Transverse colon (tissue), 4 donors: ENCODE results near the gene ZNF2. TPM values are rescaled to one million over a fixed set of nuclear protein-coding genes. Genes with fewer than 3 reads are reported as not detected.

Experiments
- DNase-seq: peaks from one replicate; pipeline ENCODE4 v3.0.0-alpha.2; 2019
- H3K27ac ChIP-seq, 4 donors: fragments of 200-600 bp; sonication (generic); 2 replicates each; pipeline ENCODE4 v1.5.1; 2016 to 2018; ENCODE audit warnings: inconsistent platforms in 4 of 4
- H3K27me3 ChIP-seq: fragments of 200-600 bp; sonication (generic); 2 replicates; pipeline ENCODE4 v1.5.1; 2017; ENCODE audit warnings: inconsistent platforms
- H3K36me3 ChIP-seq, 4 donors: fragments of 200-600 bp; sonication (generic); 2 replicates each; pipeline ENCODE4 v1.5.1; 2017 to 2019; ENCODE audit warnings: inconsistent platforms in 4 of 4
- H3K4me1 ChIP-seq, 4 donors: fragments of 200-600 bp; sonication (generic); 2 replicates each; pipeline ENCODE4 v1.5.1; 2017 to 2020; ENCODE audit warnings: inconsistent platforms in 4 of 4
- H3K4me3 ChIP-seq, 4 donors: fragments of 200-600 bp; sonication (generic); 1 replicate in 1 of 4; 2 replicates in 3 of 4; pipeline versions ENCODE4 v1.5.1 to v1.6.1; 2017 to 2019; ENCODE audit warnings: inconsistent platforms in 4 of 4
- H3K9me3 ChIP-seq, 2 donors: fragments of 200-600 bp; sonication (generic); 2 replicates each; pipeline ENCODE4 v1.5.1; 2017 to 2019; ENCODE audit warnings: inconsistent platforms in 2 of 2
- CTCF ChIP-seq, 5 experiments: fragments of 200-600 bp in 3 of 5; fragments of 450-650 bp in 2 of 5; sonication (generic) in 3 of 5; IDR thresholded peaks; 1 replicate in 2 of 5; 2 replicates in 3 of 5; pipeline ENCODE4 v1.5.1; 2016 to 2017; ENCODE audit warnings: antibody characterized with exemption in 5 of 5, inconsistent platforms in 3 of 5, mild to moderate bottlenecking in 2 of 5, moderate library complexity in 1 of 5
- EP300 ChIP-seq: sonication (generic); formaldehyde crosslinking; IDR thresholded peaks from one replicate; pipeline ENCODE4 v1.6.1; 2017; ENCODE audit warnings: antibody characterized with exemption, low read depth
- POLR2A ChIP-seq: fragments of 450-650 bp; IDR thresholded peaks from one replicate; pipeline ENCODE4 v1.6.1; 2016; ENCODE audit warnings: antibody characterized with exemption, mild to moderate bottlenecking, moderate library complexity
- POLR2AphosphoS5 ChIP-seq, 3 donors: sonication (generic); formaldehyde crosslinking; IDR thresholded peaks; one replicate each; pipeline ENCODE4 v1.6.1; 2016; ENCODE audit warnings: antibody characterized with exemption in 3 of 3
- WGBS, 2 donors: methylation state at CpG; one replicate each; pipeline ENCODE4 v1.1.5; 2018; ENCODE audit warnings: low coverage in 1 of 2; 5-methylcytosine and 5-hydroxymethylcytosine counted together
- in situ Hi-C, 4 donors: fragments of 200-750 bp; cut with MboI; loops; one replicate each; pipeline versions ENCODE4 v1.15.0 to v1.15.1; 2017; ENCODE audit warnings: low sequenced_read_pairs in 3 of 4, low pct_ligation_motif_present in 1 of 4, low pct_unique_long_range_greater_than_20kb in 1 of 4
- intact Hi-C: fragments of 100-400 bp; cut with DNase I; formaldehyde crosslinking; loops from one replicate; pipeline ENCODE4 v1.15.1; 2023; ENCODE audit warnings: low total_unique reads
- total RNA-seq, 4 donors: library from RNA; depleted of rRNA; stranded (reverse); fragments of >200 nt; gene quantifications; one replicate each; pipeline ENCODE4 v1.1.0, GENCODE V29; 2016

Gene ZNF2
- total RNA-seq, 4 donors from 2014 or later = 0.20 to 4.1 (median 1.8) TPM

- peak overlapping the region; percentile 55 to 90 (median 71) for H3K4me3 ChIP-seq
- peaks cover 1 to 4% of the 10 kb centered on the region in 2 donors for H3K9me3 ChIP-seq
- no peak for TF ChIP-seq EP300
- TF ChIP-seq CTCF (IDR thresholded peaks at IDR 0.05) = no peak
- TF ChIP-seq POLR2AphosphoS5 (IDR thresholded peaks at IDR 0.05) = peak in 1 of 3 donors; percentile 5
- no peak for TF ChIP-seq POLR2A
- DNase-seq = peak; percentile 44
- peaks cover 0 to 26% (median 10%) of the 10 kb centered on the region in 4 donors for H3K36me3 ChIP-seq
- 5% methylated on average over 30 of the region's 58 CpGs; no CpG with 5 or more reads in 1 of the 2 donors for WGBS, 2 donors
- peaks cover 10 to 16% (median 12%) of the 10 kb centered on the region in 4 donors for H3K4me1 ChIP-seq
- no peaks in the 10 kb centered on the region for H3K27me3 ChIP-seq
- H3K27ac ChIP-seq = peak overlapping the region; percentile 67 to 89 (median 84)
- in situ Hi-C loops (no loop called here), intact Hi-C loops (no loop called here)
Observed at GRCh38 chr2:95158891-95159619, 6.6 kb upstream of the ZNF2 start.

- intact Hi-C loops (no loop called here), in situ Hi-C loops (no loop called here)
- peak; percentile 85 for DNase-seq
- WGBS, 2 donors = 13% methylated on average over 31 of the region's 64 CpGs; no CpG with 5 or more reads in 1 of the 2 donors
- Histone ChIP-seq H3K9me3 (no peaks in the 10 kb centered on the region), H3K36me3 (peaks cover 0 to 18% (median 6%) of the 10 kb centered on the region in 4 donors), H3K27me3 (no peaks in the 10 kb centered on the region), H3K4me3 (peak within 1 kb of the TSS; percentile 55 to 90 (median 71)), H3K27ac (peak within 1 kb of the TSS; percentile 70 to 93 (median 86)), H3K4me1 (peaks cover 16 to 25% (median 20%) of the 10 kb centered on the region in 4 donors)
- TF ChIP-seq POLR2AphosphoS5 (IDR thresholded peaks at IDR 0.05) (peak in 1 of 3 donors; percentile 30), EP300 (no peak)
Observed at GRCh38 chr2:95159690-95160449, 5.7 kb upstream of the ZNF2 start, which contains the start of gene ZNF514. ZNF514 (minus strand) TSS chr2:95159848; CDS start chr2:95153253, 6,595 bp downstream.

- 0 to 4% methylated on average over 4 to 9 of the region's 9 CpGs for WGBS, 2 donors
- intact Hi-C loops = no loop called here
Observed at GRCh38 chr2:95165030-95165370, 609 bp upstream of the ZNF2 start.

More at GRCh38 chr2:95165030-95165370, 609 bp upstream of the ZNF2 start:
- TF ChIP-seq POLR2AphosphoS5 (IDR thresholded peaks at IDR 0.05) (no peak), EP300 (no peak), CTCF (IDR thresholded peaks at IDR 0.05) (no peak), POLR2A (no peak)
- peak overlapping the region; percentile 61 to 94 (median 68) for H3K4me3 ChIP-seq
- no peak for DNase-seq
- H3K27ac ChIP-seq = peak overlapping the region; percentile 87 to 96 (median 88)
- H3K9me3 ChIP-seq = no peaks in the 10 kb centered on the region
- H3K4me1 ChIP-seq = peaks cover 7 to 22% (median 20%) of the 10 kb centered on the region in 4 donors
- in situ Hi-C loops = no loop called here
- no peaks in the 10 kb centered on the region for H3K36me3 ChIP-seq
- no peaks in the 10 kb centered on the region for H3K27me3 ChIP-seq
